Measurements from ENCODE around the gene CRIP2. TPM values are rescaled to one million over a fixed set of nuclear protein-coding genes. Genes with fewer than 3 reads are reported as not detected.

Gene CRIP2
- total and polyA plus RNA-seq, 2 donors (not counting 3 experiments of a cell fraction or from before 2014, with no cell fraction given): 322 to 954 TPM

- Histone ChIP-seq H3K9ac (replicated peaks; ENCODE audit: extremely low read depth, insufficient read depth, low read length) (no peak overlapping the region), H3K4me2 (ENCODE audit: insufficient read depth, low read length) (no peak overlapping the region), H3K4me1 (ENCODE audit: control insufficient read depth, extremely low read depth, insufficient read depth, low read length) (no peaks in the 10 kb centered on the region), H3K27ac (ENCODE audit: insufficient read depth, low read depth, low read length) (no peak overlapping the region), H3K4me3 (replicated peaks in 1 of 3; ENCODE audit: insufficient read depth in 1 of 3, low read depth in 1 of 3, low read length in 3 of 3) (no peak overlapping the region), H3K27me3 (ENCODE audit: control insufficient read depth in 2 of 2, insufficient read depth in 2 of 2, low read length in 2 of 2) (no peaks in the 10 kb centered on the region), H3K9me1 (replicated peaks; ENCODE audit: control insufficient read depth, extremely low read depth, insufficient read depth, low read length) (no peaks in the 10 kb centered on the region), H3K9me3 (replicated peaks; ENCODE audit: control insufficient read depth, insufficient read depth, low read length) (no peaks in the 10 kb centered on the region), H3K79me2 (ENCODE audit: control insufficient read depth, insufficient read depth, low read length) (peaks cover 3% of the 10 kb centered on the region), H4K20me1 (replicated peaks; ENCODE audit: control insufficient read depth, extremely low read depth, insufficient read depth, low read length) (no peaks in the 10 kb centered on the region), H3K36me3 (ENCODE audit: control insufficient read depth in 2 of 2, extremely low read depth in 1 of 2, insufficient read depth in 2 of 2, low read length in 2 of 2) (peaks cover 3 to 50% of the 10 kb centered on the region in 2 experiments), H2AFZ (ENCODE audit: low read depth, low read length) (no peak overlapping the region)
- no TSS peak for BruUV-seq (replicated peaks)
- dilution Hi-C loops (cut with MboI; ENCODE audit: extremely low pct_ligation_motif_present, low sequenced_read_pairs) (no loop called here), intact Hi-C loops (cut with micrococcal nuclease) (no loop called here)
- no peak for DNase-seq (ENCODE audit: low read depth, low spot score)
- no peak for FAIRE-seq
- TF ChIP-seq FOS (IDR thresholded peaks at IDR 0.05; ENCODE audit: borderline replicate concordance, insufficient read depth, low read length) (no peak), GATA2 (IDR thresholded peaks at IDR 0.05; ENCODE audit: insufficient read depth, insufficient read length, low read depth, low read length) (no peak), MYC (IDR thresholded peaks at IDR 0.05; ENCODE audit: low read depth, low read length) (no peak), CTCF (IDR thresholded peaks at IDR 0.05; ENCODE audit: extremely low read depth in 1 of 2, insufficient read depth in 1 of 2, low read depth in 1 of 2, low read length in 2 of 2) (no peak), JUN (IDR thresholded peaks at IDR 0.05; ENCODE audit: borderline replicate concordance, insufficient read depth, insufficient read length, low read depth) (no peak), EZH2 (IDR thresholded peaks at IDR 0.05; ENCODE audit: borderline replicate concordance, low read depth, low read length, severe bottlenecking) (no peak), MAX (IDR thresholded peaks at IDR 0.05; ENCODE audit: insufficient read depth, insufficient read length) (no peak), POLR2A (IDR thresholded peaks at IDR 0.05; ENCODE audit: low read depth, low read length) (no peak), POLR2AphosphoS5 (IDR thresholded peaks at IDR 0.05; ENCODE audit: insufficient read depth, low read depth, low read length) (no peak)
- ChIA-PET POLR2A (no interaction called here), CTCF (no interaction called here)
Measured at GRCh38 chr14:105452963-105453362, 21.7 kb upstream of the CRIP2 start.

Measured in endothelial cell of umbilical vein (primary cell).